ENCODE measurements around the gene ATXN10.

Gene ATXN10

DNA sequence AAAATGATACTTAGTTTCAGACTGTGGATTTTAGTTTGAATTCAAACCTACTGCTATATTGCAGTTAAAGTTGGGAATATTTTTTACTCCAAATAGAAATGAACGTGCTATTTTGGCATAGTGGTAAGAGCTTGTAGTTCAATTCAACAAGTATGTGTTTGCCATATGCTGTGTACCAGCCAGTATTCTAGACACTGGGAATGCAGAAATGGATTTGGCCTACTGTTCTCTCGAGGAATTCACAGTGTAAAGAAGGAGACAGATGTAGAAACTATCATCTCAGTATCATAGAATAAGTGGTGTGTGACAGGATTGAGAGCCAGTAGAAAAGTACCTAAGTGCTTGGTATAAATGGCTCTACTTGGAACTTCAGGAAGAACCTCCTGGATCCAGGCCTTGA lies 80.4 kb downstream of the ATXN10 start:
- DNase-seq (ENCODE audit: extremely low read depth, low read depth) = no peak
- TF ChIP-seq, protein P1, sequence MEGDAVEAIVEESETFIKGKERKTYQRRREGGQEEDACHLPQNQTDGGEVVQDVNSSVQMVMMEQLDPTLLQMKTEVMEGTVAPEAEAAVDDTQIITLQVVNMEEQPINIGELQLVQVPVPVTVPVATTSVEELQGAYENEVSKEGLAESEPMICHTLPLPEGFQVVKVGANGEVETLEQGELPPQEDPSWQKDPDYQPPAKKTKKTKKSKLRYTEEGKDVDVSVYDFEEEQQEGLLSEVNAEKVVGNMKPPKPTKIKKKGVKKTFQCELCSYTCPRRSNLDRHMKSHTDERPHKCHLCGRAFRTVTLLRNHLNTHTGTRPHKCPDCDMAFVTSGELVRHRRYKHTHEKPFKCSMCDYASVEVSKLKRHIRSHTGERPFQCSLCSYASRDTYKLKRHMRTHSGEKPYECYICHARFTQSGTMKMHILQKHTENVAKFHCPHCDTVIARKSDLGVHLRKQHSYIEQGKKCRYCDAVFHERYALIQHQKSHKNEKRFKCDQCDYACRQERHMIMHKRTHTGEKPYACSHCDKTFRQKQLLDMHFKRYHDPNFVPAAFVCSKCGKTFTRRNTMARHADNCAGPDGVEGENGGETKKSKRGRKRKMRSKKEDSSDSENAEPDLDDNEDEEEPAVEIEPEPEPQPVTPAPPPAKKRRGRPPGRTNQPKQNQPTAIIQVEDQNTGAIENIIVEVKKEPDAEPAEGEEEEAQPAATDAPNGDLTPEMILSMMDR (IDR thresholded peaks at IDR 0.05; ENCODE audit: low read depth, low read length) = no peak

DNA sequence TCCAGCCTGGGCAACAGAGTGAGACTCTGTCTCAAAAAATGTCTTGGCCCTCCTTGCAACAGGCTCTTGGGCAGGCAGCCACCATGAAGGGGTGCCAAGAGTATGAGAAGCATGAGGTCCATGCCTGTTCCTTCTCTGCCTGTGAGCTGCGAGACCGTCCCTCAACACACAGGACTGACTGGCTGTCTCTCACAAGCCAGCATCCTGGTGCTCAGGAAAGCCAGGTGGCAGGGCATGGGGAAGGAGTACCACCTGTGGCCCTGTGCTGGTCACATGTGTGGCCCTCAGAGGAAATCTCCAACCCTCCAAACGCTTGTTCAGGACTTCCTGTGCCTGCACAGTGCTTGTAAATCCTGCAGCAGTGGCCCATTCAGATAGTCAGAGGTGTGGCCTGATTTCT lies 83.2 kb downstream of the ATXN10 start:
- no peak for DNase-seq (ENCODE audit: extremely low read depth, low read depth)
- TF ChIP-seq, protein P1 (IDR thresholded peaks at IDR 0.05; ENCODE audit: low read depth, low read length) = no peak

DNA sequence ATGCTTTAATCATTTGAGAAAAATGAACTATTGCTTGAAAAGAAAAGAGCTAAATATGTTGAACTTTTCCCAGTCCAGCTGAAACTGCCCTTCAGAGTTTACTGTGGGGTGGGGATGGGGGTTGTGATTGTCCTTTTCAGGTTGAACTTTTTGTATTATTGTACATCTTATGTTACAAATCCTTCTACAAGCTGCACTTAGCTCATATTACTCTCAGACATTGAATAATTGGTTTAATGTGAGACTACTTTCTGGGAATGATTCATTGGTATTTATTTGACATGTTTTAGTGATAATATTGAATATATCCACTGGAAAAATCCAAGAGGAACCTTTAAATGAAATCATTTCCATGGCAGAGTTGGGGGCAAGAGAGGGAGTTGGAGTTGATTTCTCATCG lies 84.9 kb downstream of the ATXN10 start:
- DNase-seq (ENCODE audit: extremely low read depth, low read depth) = peak; percentile 5
- TF ChIP-seq, protein P1 (IDR thresholded peaks at IDR 0.05; ENCODE audit: low read depth, low read length) = no peak

DNA sequence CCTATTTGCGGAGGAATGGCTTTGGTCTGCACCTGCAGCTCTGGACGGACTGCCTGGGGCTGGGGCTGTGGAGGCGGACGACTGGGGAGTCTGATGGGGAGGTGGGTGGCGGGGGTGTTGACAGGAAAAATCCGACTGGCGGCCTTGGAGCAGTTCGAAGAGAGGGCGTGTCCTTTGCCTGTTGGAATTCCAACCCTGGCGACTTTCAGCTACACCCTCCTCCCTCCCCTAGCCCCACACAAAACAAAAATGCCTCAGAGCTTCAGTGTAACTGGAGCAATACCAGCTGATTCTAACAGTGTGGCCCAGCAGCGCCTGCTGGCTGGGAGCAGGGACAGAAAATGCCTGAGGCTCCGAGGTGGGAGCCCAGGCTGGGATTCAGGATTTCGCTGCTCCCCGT lies 85.4 kb downstream of the ATXN10 start:
- TF ChIP-seq, protein P1 (IDR thresholded peaks at IDR 0.05; ENCODE audit: low read depth, low read length) = peak; percentile 45
- DNase-seq (ENCODE audit: extremely low read depth, low read depth) = peak; percentile 31

DNA sequence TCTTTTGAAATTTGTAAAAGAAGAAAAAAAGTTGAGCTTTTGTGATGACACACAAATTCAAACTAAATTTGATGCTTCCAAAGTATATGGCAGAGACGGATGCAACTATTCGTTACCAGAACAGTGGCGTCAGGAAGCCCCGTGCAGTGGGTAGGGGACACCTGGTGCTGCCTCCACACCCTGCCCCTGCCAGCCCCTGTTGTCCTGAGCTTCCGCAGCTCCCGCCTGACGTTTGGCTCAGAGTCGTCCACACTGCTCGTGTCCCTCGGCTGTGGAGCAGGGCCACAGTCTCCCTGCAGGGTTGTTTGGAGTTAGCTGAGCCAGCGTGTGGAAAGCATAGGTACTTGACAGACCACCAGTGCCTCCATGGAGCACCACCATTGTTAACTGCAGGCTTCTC lies 86.3 kb downstream of the ATXN10 start:
- DNase-seq (ENCODE audit: extremely low read depth, low read depth) = no peak
- TF ChIP-seq, protein P1 (IDR thresholded peaks at IDR 0.05; ENCODE audit: low read depth, low read length) = no peak

DNA sequence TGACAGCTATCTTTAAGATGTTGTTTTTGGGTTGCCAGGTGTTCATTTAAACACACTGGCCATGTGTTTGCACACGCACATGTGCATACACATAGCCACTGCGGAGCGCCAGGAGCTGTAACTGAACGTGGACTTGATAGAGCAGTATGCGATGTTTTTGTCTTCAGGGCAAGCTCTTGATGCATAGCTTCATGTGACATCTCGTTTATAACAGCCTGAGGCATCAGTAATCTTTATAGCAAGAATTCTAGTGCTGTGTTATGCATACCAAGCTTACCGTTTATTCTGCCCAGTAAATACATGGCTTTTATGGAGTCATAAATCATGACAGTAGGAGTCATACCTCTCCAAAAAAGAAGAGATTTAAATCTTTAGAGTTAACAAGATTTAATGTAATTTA lies 87.0 kb downstream of the ATXN10 start:
- TF ChIP-seq, protein P1 (IDR thresholded peaks at IDR 0.05; ENCODE audit: low read depth, low read length) = no peak
- no peak for DNase-seq (ENCODE audit: extremely low read depth, low read depth)

DNA sequence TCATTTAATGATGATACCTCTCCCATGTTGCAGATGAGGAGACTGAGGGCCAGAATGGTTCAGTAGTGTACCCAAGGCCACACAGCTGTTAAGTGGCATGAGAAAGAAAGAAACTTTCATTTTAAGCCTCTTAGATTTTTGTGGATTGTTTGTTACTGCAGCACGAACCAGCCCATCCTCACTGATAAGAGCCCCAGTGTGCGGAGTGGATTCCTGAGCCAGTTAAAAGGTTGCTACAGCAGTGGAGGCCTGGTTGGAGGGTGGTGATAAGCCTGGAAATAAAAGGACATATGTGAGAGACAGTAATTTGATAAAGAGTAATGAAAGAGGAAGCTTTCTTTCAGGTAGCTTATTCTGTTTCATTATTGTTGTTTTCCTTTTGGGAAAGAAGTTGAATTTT lies 89.0 kb downstream of the ATXN10 start:
- TF ChIP-seq, protein P1 (IDR thresholded peaks at IDR 0.05; ENCODE audit: low read depth, low read length) = no peak
- DNase-seq (ENCODE audit: extremely low read depth, low read depth) = no peak

All from AG09319 (cell line).